ENCODE data around the gene ACTR3.

Gene ACTR3

DNA sequence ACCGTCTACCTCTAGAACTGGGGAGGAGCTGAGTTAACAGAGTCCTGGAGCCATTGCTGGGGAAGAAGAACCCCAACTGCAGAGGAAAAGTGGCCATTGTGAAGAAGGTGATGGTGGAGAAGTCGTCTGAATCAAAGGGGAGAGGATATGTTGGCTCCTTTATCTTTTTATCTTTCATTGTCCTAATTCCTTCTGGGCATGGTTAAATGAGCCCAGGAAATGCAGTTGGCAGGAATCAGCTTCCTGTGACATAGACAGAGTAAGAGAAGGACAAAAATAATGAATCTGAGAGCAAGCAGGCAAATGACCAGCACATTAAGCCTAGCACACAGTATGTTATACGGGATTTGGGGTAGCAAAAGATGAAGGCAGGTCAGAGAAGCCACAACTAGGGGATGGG is 16.0 kb upstream of the ACTR3 start:
- no peak for TF ChIP-seq SPI1 (IDR thresholded peaks at IDR 0.05; ENCODE audit: low read depth, low read length)
- TF ChIP-seq PAX5 (IDR thresholded peaks at IDR 0.05; ENCODE audit: insufficient read depth, low read length, severe bottlenecking), result no peak
- TF ChIP-seq POLR2AphosphoS5 (IDR thresholded peaks at IDR 0.05; ENCODE audit: low read depth, low read length), result no peak
- TF ChIP-seq POLR2A (IDR thresholded peaks at IDR 0.05; ENCODE audit: low read depth, low read length), result no peak
- TF ChIP-seq POU2F2 (IDR thresholded peaks at IDR 0.05; ENCODE audit: low read depth, low read length), result no peak
- no peak for TF ChIP-seq TAF1 (IDR thresholded peaks at IDR 0.05; ENCODE audit: low read depth, low read length)

DNA sequence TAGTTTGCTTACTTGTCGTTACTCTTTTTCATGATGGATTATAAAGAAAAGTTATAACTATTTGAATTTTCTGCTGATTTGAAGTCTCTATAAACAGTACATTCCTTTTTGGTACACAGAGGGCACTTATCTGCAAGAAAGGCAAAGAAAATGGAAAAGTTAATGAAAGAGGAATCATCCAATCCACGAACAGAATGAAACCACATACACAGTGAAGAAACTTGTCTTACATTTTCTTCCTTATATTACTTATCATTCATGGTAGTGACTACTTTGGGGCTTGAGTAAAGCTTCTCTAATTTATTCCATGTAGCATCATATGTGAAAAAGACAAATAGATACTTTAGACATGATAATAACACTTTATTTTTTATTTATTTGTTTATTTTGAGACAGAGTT is 14.8 kb upstream of the ACTR3 start:
- no peak for TF ChIP-seq SPI1 (IDR thresholded peaks at IDR 0.05; ENCODE audit: low read depth, low read length)
- TF ChIP-seq POLR2A (IDR thresholded peaks at IDR 0.05; ENCODE audit: low read depth, low read length), result no peak
- no peak for TF ChIP-seq TAF1 (IDR thresholded peaks at IDR 0.05; ENCODE audit: low read depth, low read length)
- no peak for TF ChIP-seq POLR2AphosphoS5 (IDR thresholded peaks at IDR 0.05; ENCODE audit: low read depth, low read length)
- TF ChIP-seq POU2F2 (IDR thresholded peaks at IDR 0.05; ENCODE audit: low read depth, low read length), result no peak
- no peak for TF ChIP-seq PAX5 (IDR thresholded peaks at IDR 0.05; ENCODE audit: insufficient read depth, low read length, severe bottlenecking)
- DNase-seq (ENCODE audit: insufficient read length, low spot score), result no peak
- no peak for FAIRE-seq

More for the DNA sequence above, 16.0 kb upstream of the ACTR3 start:
- FAIRE-seq (no peak), DNase-seq (ENCODE audit: insufficient read length, low spot score) (no peak)

DNA sequence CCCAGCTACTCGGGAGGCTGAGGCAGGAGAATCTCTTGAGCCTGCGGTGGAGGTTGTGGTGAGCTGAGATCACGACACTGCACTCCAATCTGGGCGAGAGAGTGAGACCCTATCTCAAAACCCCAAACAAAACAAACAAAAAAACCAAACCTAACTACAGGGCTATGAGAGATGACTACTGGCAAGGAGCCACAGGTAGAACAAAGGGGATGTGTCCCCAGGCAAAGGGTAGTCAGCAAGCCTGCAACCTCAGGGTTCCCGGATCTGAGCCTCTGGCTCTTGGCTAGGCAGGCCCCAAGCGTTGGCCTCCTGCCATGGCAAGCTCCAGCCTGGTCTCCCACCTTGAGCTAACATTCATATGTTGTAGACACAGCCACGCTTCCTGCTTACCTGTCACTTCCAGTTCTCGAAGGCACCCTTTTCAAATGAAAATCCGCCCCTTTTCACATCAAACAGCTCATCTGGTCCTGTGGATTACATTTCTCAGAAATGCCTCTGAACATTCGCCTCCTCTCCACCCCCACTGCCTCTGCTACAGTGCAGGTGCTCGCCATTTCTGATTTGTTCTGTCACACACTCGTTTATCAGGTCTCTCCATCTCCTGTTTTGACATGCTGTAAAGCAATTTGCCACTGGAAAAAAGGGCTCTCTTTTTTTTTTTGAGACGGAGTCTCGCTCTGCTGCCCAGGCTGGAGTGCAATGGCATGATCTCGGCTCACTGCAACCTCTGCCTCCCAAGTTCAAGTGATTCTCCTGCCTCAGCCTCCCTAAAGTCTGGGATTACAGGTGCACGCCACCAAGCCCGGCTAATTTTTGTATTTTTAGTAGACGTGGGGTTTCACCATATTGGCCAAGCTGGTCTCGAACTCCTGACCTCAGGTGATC is 13.1 kb upstream of the ACTR3 start:
- DNase-seq (ENCODE audit: insufficient read length, low spot score) (no peak), FAIRE-seq (no peak)
- no peak for TF ChIP-seq SPI1 (IDR thresholded peaks at IDR 0.05; ENCODE audit: low read depth, low read length)
- no peak for TF ChIP-seq POLR2AphosphoS5 (IDR thresholded peaks at IDR 0.05; ENCODE audit: low read depth, low read length)
- no peak for TF ChIP-seq POLR2A (IDR thresholded peaks at IDR 0.05; ENCODE audit: low read depth, low read length)
- TF ChIP-seq TAF1 (IDR thresholded peaks at IDR 0.05; ENCODE audit: low read depth, low read length), result no peak
- no peak for TF ChIP-seq POU2F2 (IDR thresholded peaks at IDR 0.05; ENCODE audit: low read depth, low read length)
- no peak for TF ChIP-seq PAX5 (IDR thresholded peaks at IDR 0.05; ENCODE audit: insufficient read depth, low read length, severe bottlenecking)

DNA sequence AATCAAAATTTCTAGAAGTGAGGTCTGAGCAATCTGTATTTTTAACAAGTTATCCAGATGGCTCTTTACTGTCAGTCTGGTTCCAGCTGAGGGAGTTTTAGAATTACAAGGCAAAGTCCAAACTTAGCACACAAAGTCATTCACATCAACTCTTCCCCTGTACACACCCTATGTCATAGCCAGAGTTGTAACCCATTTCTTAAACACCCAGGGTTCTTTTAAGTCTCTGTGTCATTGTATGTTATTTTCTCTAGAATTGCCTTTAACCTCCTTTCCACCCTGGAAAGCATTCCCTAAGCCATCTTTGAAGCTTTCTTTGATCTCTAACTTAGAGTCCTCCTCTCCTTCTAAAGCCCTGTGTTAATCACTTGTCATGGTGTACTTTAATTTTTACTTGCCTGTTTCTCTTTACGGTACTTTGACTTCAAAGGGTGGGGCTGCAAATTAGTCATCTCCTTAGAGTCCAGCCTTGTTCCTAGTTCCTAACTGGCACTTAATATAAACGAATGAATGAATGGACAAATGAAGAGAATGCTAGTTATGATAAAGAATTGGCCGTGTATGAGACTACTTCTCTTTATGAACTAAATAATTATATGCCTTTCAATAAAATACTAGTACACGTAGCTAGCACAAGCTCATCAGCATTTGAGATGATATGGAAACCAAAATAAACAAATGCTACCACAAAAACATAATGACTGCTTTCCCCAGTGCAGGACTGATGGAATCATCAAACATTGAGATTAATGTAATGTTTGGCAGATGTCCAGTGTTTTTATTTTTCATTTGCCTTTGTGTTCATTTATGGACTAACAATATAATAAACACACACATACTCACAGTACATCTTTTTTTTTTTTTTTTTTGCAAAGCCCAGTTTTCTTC is 11.9 kb upstream of the ACTR3 start:
- no peak for DNase-seq (ENCODE audit: insufficient read length, low spot score)
- FAIRE-seq, result no peak
- TF ChIP-seq SPI1 (IDR thresholded peaks at IDR 0.05; ENCODE audit: low read depth, low read length) (no peak), POLR2A (IDR thresholded peaks at IDR 0.05; ENCODE audit: low read depth, low read length) (no peak), POU2F2 (IDR thresholded peaks at IDR 0.05; ENCODE audit: low read depth, low read length) (no peak), PAX5 (IDR thresholded peaks at IDR 0.05; ENCODE audit: insufficient read depth, low read length, severe bottlenecking) (no peak), POLR2AphosphoS5 (IDR thresholded peaks at IDR 0.05; ENCODE audit: low read depth, low read length) (no peak), TAF1 (IDR thresholded peaks at IDR 0.05; ENCODE audit: low read depth, low read length) (no peak)

DNA sequence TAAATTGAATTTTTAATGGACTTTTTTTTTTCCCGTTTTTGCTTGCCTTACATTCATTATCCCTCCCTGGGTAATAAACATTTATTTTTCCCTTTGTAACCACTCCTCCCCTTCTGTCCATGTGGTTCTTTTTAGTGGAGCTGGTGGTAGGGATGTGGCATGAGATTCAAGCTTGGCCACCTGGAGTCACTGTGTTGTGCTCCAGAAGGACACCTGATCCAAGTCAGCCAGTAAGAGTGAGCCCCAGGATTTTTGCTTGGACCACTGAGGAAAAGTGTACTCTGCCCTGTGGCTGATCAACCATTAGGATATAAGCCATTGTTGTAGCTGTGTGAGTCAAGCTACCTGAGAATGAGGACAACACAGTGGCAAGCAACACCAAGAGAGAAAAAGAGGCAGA is 11.1 kb upstream of the ACTR3 start:
- TF ChIP-seq TAF1 (IDR thresholded peaks at IDR 0.05; ENCODE audit: low read depth, low read length), result no peak
- no peak for TF ChIP-seq POLR2A (IDR thresholded peaks at IDR 0.05; ENCODE audit: low read depth, low read length)
- TF ChIP-seq POLR2AphosphoS5 (IDR thresholded peaks at IDR 0.05; ENCODE audit: low read depth, low read length), result no peak
- no peak for TF ChIP-seq PAX5 (IDR thresholded peaks at IDR 0.05; ENCODE audit: insufficient read depth, low read length, severe bottlenecking)
- no peak for TF ChIP-seq SPI1 (IDR thresholded peaks at IDR 0.05; ENCODE audit: low read depth, low read length)
- TF ChIP-seq POU2F2 (IDR thresholded peaks at IDR 0.05; ENCODE audit: low read depth, low read length), result no peak
- DNase-seq (ENCODE audit: insufficient read length, low spot score) (no peak), FAIRE-seq (no peak)

DNA sequence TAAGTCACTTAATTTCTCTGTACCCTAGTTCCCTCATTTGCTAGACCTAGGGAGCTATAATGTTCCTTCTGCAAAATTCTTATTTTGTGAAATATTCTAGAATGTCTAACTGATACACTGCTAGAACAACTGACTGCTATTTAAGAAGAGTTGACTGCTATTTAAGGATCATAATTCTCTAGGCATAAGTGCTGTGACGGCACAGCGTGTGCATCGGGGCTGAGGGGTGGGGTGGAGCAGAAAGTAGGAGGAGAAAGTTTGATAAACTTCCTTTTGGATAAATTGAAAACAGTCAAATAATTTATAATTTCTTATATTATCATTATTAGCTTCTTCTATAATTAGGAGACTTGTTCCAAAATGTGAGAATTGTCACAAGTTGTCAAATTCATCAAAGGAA is 10.4 kb upstream of the ACTR3 start:
- no peak for FAIRE-seq
- DNase-seq (ENCODE audit: insufficient read length, low spot score), result no peak
- TF ChIP-seq SPI1 (IDR thresholded peaks at IDR 0.05; ENCODE audit: low read depth, low read length), result no peak
- TF ChIP-seq TAF1 (IDR thresholded peaks at IDR 0.05; ENCODE audit: low read depth, low read length), result no peak
- TF ChIP-seq POU2F2 (IDR thresholded peaks at IDR 0.05; ENCODE audit: low read depth, low read length), result no peak
- no peak for TF ChIP-seq PAX5 (IDR thresholded peaks at IDR 0.05; ENCODE audit: insufficient read depth, low read length, severe bottlenecking)
- no peak for TF ChIP-seq POLR2A (IDR thresholded peaks at IDR 0.05; ENCODE audit: low read depth, low read length)
- no peak for TF ChIP-seq POLR2AphosphoS5 (IDR thresholded peaks at IDR 0.05; ENCODE audit: low read depth, low read length)

DNA sequence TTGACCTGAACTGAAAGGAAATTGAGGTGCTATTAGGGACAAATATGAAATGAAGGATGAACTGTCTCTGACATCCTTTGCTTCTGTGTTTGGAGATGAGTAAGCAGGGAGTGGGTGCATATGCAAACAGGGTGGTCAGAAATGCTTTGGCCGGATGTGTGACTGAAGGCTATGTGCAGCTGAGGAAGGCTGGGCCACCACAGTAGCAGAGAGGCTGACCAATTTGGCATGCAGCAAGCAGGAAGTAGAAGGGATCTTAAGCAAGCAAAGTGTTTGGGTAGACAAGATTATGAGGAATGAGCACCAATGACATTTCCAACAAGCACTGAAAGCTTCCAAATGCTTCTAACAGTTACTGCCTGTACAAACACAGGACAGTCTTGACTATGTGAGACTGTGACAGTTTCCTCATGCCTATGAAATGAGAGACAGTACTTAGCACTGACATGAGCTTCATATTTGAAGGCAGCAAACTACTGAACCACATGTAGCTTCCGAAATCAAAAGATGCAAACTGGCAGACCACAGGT is 3.3 kb upstream of the ACTR3 start:
- peak; percentile 53 for DNase-seq (ENCODE audit: insufficient read length, low spot score)

DNA sequence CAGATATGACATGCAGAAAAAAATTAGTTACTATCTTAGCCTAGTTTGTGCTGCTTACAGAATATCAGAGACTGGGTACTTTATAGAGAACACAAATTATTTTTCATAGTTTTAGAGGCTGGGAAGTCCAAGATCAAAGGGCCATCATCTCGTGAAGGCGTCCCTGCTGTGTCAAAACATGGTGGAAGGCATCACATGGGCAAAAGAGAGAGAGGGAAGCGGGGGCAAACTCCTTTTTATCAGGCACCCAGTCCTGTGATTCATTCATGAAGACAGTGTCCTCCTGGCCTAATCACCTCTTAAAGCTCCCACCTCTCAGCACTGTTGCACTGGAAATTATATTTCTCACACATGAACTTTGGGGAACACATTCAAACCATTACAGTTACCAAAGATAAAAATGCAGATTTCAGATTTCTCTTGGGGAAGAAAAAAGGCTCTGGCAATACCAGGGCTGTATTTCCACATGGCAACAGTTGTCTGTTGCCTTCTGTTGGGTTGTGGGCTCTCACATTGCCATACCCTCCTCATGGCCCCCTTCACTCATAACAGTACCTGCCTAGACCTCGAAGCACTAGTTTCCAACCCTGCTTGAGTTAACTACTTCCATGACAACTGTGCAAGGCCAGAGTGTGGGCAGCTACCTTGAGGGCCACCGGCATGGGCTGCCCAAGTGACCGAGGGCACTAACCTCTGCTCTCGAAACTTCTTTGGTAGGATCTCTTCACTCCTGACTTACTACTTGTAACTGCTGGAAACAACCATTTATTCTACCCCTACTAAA is 2.7 kb upstream of the ACTR3 start:
- TF ChIP-seq SPI1 (IDR thresholded peaks at IDR 0.05; ENCODE audit: low read depth, low read length), result no peak
- TF ChIP-seq TAF1 (IDR thresholded peaks at IDR 0.05; ENCODE audit: low read depth, low read length), result no peak
- DNase-seq (ENCODE audit: insufficient read length, low spot score) (no peak), FAIRE-seq (peak; percentile 79)

More for the DNA sequence above, 3.3 kb upstream of the ACTR3 start:
- no peak for TF ChIP-seq PAX5 (IDR thresholded peaks at IDR 0.05; ENCODE audit: insufficient read depth, low read length, severe bottlenecking)
- peak; percentile 73; the same call in 1 of the 2 replicates for TF ChIP-seq POLR2A (IDR thresholded peaks at IDR 0.05; ENCODE audit: low read depth, low read length)
- peak; percentile 26; the same call in 1 of the 2 replicates for TF ChIP-seq SPI1 (IDR thresholded peaks at IDR 0.05; ENCODE audit: low read depth, low read length)
- TF ChIP-seq POU2F2 (IDR thresholded peaks at IDR 0.05; ENCODE audit: low read depth, low read length), result peak; percentile 100
- peak; percentile 83; the same call in 1 of the 2 replicates for TF ChIP-seq POLR2AphosphoS5 (IDR thresholded peaks at IDR 0.05; ENCODE audit: low read depth, low read length)
- peak; percentile 46 for TF ChIP-seq TAF1 (IDR thresholded peaks at IDR 0.05; ENCODE audit: low read depth, low read length)
- FAIRE-seq, result peak; percentile 100

Measured in GM12891 (cell line).